Tibial nerve (tissue), 3 donors: ENCODE measurements around the gene APOL1.

ENCODE experiments used
- CTCF ChIP-seq, 5 experiments: fragments of 200-600 bp in 3 of 5; fragments of 450-650 bp in 2 of 5; sonication (generic) in 3 of 5; IDR thresholded peaks; one replicate each; pipeline ENCODE4 v1.5.1; 2016 to 2019; ENCODE audit warnings: antibody characterized with exemption in 5 of 5, mild to moderate bottlenecking in 3 of 5, moderate library complexity in 2 of 5
- POLR2A ChIP-seq, 2 donors: fragments of 450-650 bp; IDR thresholded peaks; one replicate each; pipeline ENCODE4 v1.6.1; 2017; ENCODE audit warnings: antibody characterized with exemption in 2 of 2, mild to moderate bottlenecking in 2 of 2, moderate library complexity in 2 of 2

- TF ChIP-seq POLR2A (IDR thresholded peaks at IDR 0.05) (no peak), CTCF (IDR thresholded peaks at IDR 0.05) (no peak)
These were observed 26.3 kb downstream of the APOL1 start for GRCh38 chr22:36279219-36279666.
